ENCODE data around the gene SLAMF7. TPM values are rescaled to one million over a fixed set of nuclear protein-coding genes. Genes with fewer than 3 reads are reported as not detected.

SLAMF7 gene
- total RNA-seq, 1 donor from 2014 or later: not detected

DNA sequence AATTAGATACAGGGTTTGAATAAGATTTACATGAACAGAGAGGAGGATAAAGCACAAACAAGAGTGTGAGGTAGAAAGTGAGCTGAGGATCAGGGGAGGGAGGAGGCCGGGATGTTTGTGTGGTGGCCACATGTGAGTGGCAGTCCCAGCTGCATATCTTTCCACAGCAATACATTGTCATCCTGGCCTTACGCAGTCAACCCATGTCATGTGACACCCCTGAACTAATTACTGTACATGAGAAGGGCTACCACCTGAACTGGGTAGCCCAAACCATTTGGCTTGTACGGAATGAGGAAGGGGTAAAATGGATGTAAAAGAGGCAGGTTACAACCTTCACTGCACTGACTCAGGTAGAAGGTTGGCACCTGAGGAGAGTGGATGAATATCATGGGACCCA is 4.2 kb downstream of the SLAMF7 start:
- TF ChIP-seq, protein P1, sequence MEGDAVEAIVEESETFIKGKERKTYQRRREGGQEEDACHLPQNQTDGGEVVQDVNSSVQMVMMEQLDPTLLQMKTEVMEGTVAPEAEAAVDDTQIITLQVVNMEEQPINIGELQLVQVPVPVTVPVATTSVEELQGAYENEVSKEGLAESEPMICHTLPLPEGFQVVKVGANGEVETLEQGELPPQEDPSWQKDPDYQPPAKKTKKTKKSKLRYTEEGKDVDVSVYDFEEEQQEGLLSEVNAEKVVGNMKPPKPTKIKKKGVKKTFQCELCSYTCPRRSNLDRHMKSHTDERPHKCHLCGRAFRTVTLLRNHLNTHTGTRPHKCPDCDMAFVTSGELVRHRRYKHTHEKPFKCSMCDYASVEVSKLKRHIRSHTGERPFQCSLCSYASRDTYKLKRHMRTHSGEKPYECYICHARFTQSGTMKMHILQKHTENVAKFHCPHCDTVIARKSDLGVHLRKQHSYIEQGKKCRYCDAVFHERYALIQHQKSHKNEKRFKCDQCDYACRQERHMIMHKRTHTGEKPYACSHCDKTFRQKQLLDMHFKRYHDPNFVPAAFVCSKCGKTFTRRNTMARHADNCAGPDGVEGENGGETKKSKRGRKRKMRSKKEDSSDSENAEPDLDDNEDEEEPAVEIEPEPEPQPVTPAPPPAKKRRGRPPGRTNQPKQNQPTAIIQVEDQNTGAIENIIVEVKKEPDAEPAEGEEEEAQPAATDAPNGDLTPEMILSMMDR (IDR thresholded peaks at IDR 0.05; ENCODE audit: unreplicated experiment): no peak
- Mint-ChIP-seq H3K27me3 (no peaks in the 10 kb centered on the region), H3K27ac (no peak overlapping the region), H3K4me3 (ENCODE audit: low read depth) (no peak overlapping the region), H3K36me3 (ENCODE audit: insufficient read depth) (no peaks in the 10 kb centered on the region), H3K4me1 (ENCODE audit: low read depth) (no peaks in the 10 kb centered on the region), H3K9me3 (ENCODE audit: low read depth) (no peaks in the 10 kb centered on the region)
- DNase-seq (ENCODE audit: low spot score, unreplicated experiment): no peak

DNA sequence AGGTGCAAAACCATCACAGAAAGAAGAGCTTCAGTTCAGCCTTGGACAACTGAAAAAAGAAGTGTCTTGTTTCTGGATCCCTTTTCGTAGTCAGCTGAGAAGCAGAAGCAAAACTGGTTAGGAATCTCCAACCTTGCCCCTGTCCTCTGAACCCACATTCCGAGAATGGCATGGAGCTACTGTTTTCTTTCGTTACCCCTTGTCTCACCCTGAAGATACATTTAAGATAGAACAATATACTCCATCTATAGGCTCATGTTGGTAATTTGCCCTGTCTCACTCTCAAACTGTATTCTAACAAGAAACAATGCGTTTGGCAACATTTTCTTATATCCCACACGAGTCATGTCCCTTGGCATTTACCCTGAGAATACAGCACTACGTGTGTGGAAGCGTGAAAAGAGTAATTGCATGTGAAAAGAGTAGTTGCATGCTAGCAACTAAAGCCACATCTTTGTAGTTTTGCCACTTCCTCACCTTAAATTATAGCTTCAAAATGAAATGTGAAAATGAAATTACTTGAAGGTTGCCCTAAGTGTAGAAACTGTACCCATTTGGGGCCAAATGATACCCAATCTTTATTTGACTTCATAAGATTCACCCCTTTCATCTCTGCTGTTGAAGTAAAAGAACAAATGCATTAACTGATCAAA is 5.3 kb downstream of the SLAMF7 start:
- Mint-ChIP-seq H3K9me3 (ENCODE audit: low read depth) (no peaks in the 10 kb centered on the region), H3K36me3 (ENCODE audit: insufficient read depth) (no peaks in the 10 kb centered on the region), H3K4me1 (ENCODE audit: low read depth) (no peaks in the 10 kb centered on the region), H3K4me3 (ENCODE audit: low read depth) (no peak overlapping the region), H3K27ac (no peak overlapping the region), H3K27me3 (peaks cover 8% of the 10 kb centered on the region)
- TF ChIP-seq, protein P1 (IDR thresholded peaks at IDR 0.05; ENCODE audit: unreplicated experiment): no peak
- no peak for DNase-seq (ENCODE audit: low spot score, unreplicated experiment)

DNA sequence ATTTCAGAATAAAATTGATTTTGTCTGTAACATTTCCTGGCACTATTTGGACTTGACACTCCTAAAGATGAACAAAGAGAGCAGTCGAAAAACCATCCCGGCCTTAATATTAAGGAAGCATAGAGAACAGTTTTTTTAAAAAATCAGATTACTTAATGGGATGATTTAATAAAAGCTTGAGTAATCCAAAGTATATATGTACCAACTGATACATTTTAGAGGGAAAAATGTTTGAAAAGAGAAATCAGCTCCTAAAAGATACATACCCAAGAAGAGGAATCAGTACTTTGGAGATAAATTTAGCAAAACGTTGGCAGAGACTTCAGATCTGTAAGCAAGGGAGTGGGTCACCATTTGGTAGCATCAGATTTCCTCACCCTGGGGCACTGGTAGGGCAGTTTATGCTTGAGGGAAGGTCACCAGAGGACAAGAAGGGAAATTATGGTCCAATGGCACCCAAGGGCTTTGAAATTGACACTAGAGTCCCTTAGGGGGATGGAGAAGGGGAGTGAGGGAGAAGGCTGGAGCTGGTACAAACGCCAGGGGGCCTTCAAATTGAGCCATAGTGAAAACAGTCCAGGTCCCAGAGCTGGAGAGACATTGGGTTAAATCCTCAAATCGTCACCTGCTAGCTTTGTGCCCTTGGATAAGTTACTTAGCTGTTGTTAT is 5.9 kb downstream of the SLAMF7 start:
- TF ChIP-seq, protein P1 (IDR thresholded peaks at IDR 0.05; ENCODE audit: unreplicated experiment): no peak
- H3K4me3 Mint-ChIP-seq (ENCODE audit: low read depth): no peak overlapping the region
- no peaks in the 10 kb centered on the region for H3K36me3 Mint-ChIP-seq (ENCODE audit: insufficient read depth)
- H3K9me3 Mint-ChIP-seq (ENCODE audit: low read depth): no peaks in the 10 kb centered on the region
- peaks cover 8% of the 10 kb centered on the region for H3K27me3 Mint-ChIP-seq
- DNase-seq (ENCODE audit: low spot score, unreplicated experiment): no peak
- no peak overlapping the region for H3K27ac Mint-ChIP-seq
- no peaks in the 10 kb centered on the region for H3K4me1 Mint-ChIP-seq (ENCODE audit: low read depth)

DNA sequence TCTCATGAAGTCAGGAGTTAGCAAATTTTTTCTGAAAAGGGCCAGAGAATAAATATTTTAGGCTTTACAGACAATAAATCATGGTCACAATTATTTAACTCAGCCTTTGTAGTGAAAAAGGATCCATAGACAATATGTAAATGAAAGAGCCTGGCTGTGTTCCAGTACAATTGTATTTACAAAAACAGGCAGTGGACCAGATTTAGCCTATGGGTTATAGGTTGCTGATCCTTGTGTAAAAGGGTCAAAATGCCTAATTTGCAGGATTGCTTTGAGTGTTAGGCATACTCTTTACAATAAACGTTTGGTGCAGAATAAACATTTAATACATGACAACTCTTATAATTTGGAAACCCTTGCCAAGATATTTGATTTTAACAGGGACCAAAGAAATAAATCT is 6.5 kb downstream of the SLAMF7 start:
- TF ChIP-seq, protein P1 (IDR thresholded peaks at IDR 0.05; ENCODE audit: unreplicated experiment): no peak
- no peaks in the 10 kb centered on the region for H3K36me3 Mint-ChIP-seq (ENCODE audit: insufficient read depth)
- no peak for DNase-seq (ENCODE audit: low spot score, unreplicated experiment)
- no peaks in the 10 kb centered on the region for H3K4me1 Mint-ChIP-seq (ENCODE audit: low read depth)
- H3K27me3 Mint-ChIP-seq: peaks cover 12% of the 10 kb centered on the region
- H3K27ac Mint-ChIP-seq: no peak overlapping the region
- no peaks in the 10 kb centered on the region for H3K9me3 Mint-ChIP-seq (ENCODE audit: low read depth)
- no peak overlapping the region for H3K4me3 Mint-ChIP-seq (ENCODE audit: low read depth)

DNA sequence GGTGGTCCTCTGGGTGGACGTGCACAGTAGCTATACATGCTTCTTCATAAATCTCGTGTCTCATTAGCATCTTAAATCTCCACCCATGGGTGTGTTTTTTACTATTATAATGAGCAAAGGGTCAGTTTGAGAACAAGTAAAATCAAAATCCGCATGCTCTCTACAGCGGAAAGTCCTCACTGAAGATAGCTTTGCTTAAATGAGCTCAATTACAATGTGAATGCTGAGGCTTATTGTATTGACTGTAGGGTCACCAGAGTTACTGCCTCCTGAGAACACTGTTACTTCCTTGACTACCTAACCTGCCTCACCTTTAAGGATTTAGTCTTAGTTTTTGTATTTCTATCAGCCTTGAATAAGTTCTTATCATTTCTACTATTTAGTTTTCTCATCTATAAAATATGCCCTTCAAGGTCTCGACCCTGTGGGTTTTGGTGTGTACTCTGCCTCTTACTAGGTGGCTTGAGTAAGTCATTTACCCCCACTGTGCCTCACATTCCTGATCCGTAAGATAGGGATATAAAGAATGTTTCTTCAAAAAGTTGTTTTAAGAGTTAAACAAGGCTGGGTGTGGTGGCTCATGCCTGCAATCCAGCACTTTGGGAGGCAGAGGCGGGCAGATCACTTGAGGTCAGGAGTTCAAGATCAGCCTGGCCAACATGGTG is 7.9 kb downstream of the SLAMF7 start:
- DNase-seq (ENCODE audit: low spot score, unreplicated experiment): no peak
- H3K4me3 Mint-ChIP-seq (ENCODE audit: low read depth): no peak overlapping the region
- no peaks in the 10 kb centered on the region for H3K4me1 Mint-ChIP-seq (ENCODE audit: low read depth)
- H3K27me3 Mint-ChIP-seq: peaks cover 23% of the 10 kb centered on the region
- no peak overlapping the region for H3K27ac Mint-ChIP-seq
- no peaks in the 10 kb centered on the region for H3K36me3 Mint-ChIP-seq (ENCODE audit: insufficient read depth)
- H3K9me3 Mint-ChIP-seq (ENCODE audit: low read depth): no peaks in the 10 kb centered on the region
- TF ChIP-seq, protein P1 (IDR thresholded peaks at IDR 0.05; ENCODE audit: unreplicated experiment): no peak
